DMS153 treated with DMSO at 0.1 percent for 48 hours (cell line): ENCODE results near the gene GPA33.

Experiments
- DNase-seq: peaks from one replicate; lab custom pipeline; 2025; ENCODE audit not compliant: unreplicated experiment; lab: John Stamatoyannopoulos, UW

Gene GPA33, protein sequence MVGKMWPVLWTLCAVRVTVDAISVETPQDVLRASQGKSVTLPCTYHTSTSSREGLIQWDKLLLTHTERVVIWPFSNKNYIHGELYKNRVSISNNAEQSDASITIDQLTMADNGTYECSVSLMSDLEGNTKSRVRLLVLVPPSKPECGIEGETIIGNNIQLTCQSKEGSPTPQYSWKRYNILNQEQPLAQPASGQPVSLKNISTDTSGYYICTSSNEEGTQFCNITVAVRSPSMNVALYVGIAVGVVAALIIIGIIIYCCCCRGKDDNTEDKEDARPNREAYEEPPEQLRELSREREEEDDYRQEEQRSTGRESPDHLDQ

DNA sequence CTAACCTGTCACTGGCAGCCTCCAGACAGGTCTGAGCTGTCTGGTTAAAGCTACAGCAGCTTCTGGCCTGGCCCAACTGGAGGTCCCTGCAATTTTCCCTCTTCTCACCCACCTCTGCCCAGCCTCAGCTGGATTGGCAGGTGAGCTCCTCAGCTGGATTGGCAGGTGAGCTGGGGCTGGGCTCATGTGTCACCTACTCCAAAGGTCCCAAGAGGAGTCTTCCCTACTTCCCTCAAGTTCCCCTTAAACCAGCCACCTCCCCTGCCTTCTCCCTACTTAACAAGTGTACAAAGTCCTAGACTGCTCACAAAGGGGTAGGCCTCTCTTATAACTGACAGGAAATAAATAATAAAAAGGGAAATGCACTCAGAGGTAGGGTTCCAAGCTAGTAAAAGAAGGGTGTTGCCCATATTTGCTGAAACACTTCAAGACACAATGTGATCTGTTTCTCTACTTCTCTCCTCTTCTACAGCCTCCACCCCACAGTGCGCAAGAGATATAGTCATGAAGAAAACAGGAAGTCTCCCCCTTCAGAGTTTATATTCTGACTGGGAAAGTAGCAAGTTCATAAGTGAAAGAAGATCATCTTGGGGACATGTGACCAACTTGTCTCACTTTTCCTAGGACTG is at the start of gene GPA33:
GPA33 (minus strand) TSS at position 64 of the 629 bp plus-strand sequence. CDS start 90 bp downstream, outside the sequence.
- DNase-seq = no peak

DNA sequence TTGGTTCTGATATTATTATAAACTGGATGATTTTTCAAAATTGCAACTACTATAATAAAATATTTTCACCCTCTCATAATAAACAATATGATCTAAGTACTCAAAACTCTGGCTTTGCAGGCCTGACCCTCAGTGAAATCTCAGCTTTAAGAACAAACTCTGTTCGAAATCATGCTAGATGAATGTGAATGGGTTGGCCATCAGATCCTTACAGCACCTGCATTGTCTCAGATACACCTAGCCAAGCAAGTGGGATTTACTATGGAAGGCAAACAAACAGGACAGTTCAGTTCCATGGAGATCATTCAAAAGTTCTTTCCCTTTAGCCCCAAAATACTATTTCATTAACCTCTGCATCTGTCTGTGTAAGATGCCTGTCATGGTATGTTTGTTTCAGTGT is 48.5 kb upstream of the GPA33 start:
- no peak for DNase-seq

DNA sequence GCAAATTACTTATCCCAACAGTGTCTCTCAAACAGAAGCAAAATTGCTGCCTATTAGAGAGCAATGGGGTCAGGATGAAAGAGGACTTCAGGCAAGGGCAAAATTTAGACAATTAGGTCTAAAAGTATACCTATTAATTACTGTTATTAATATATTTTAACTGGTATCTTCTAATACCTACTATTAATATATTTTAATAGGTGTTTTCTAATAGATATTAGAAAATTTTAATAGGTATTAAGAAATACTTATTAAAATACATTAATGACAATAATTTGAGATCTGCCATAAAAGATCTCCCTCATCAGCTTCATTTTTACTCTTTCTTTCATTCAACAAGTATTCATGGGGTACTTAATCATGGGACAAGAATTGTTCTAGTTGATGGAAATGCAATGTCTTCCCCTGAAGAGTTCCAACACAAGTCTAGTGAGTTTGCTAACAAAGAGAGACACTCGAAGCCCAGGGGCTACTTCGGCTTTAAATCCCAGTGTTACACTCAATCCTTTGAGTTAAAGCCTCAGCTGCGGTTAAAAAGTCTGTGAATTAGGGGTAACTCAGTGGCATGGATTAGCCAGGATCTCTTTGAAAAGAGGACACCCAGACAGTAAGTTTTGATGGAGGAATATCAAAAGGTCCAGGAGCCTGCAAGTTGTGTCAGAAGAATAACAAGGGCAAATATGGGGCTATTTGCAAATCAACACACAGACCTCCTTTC is 47.8 kb upstream of the GPA33 start:
- no peak for DNase-seq

DNA sequence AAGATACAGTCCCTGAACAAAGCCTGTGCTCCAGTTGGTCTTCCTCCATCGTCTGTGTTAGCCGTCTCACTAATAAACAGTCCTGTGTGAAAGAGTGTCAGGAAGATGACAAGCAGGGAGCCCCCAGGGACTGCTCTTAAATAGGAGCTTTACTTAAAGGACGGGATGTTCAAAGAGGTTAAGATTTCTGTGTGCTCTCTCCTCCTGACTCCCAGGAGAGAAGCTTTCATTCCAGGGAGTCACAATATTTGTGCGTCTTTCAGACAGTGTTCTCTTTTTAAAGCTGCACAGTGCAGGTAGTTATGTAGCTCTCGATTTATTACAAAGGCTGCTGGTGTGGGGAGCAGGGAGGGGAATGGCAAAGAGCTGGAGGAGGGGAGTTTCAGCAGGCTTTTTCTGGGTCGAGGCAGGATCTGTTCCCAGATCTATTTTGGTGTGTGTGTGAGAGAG is 47.2 kb upstream of the GPA33 start:
- no peak for DNase-seq

DNA sequence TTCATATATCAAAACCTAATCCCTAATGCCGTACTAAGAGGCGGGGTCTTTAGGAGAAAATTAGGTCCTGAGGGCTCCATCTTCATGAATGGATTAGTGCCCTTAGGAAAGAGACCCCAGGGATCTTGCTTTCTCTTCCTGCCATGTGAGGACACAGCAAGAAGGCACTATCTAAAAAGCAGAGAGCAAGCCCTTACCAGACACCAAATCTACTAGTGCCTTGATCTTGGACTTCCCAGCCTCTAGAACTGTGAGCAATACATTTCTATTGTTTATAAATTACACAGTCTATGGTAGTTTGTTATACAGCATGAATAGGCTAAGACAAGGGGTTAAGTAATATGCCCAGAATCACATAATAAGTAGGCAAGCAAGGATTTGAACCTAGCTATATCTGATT is 46.6 kb upstream of the GPA33 start:
- DNase-seq = no peak

DNA sequence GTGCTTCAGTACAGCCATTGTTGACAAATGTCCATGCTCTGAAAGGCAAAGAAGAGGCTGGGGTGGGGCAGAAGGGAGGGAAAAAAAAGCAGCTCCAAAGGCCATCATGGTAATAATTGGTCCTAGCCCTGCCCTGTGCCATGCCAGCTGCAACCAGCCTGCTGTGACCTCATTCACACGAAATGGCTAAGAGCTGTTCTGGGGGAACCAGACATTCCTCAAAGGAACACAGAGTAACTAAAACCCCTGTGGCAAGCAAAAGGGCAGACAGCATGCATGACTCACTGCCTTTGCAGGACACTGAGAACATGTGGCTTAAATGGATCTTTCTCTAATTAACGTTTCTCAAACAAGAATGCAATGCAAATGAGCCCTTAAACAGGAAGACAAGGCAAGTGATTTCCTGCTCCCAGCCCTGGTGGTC is 46.0 kb upstream of the GPA33 start:
- DNase-seq = no peak

DNA sequence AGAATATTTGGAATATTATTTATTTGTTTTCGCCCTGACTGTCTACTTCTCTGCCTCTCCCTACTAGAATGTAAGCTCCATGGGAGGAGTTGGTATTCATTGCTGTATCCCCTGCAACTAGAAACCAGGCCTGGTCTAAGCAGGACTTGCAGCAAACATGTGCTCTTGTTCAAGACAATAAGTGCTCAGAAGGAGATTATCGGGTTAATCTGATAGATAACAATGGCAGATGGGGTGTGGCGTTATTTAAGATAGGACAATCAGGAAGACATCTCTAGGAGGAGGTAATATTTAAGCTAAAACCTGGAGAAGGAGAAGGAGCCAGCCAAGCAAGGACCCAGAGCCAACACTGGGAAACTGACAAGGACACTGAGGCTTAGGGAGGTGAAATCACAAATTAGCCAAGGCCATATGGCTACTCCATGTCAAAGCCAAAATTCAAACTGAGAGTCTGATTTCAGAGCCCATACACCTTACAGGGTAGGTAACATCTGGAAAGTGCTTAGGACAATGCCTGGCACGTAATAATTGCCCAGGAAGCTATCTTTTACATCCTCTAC is 45.2 kb upstream of the GPA33 start:
- DNase-seq = no peak

DNA sequence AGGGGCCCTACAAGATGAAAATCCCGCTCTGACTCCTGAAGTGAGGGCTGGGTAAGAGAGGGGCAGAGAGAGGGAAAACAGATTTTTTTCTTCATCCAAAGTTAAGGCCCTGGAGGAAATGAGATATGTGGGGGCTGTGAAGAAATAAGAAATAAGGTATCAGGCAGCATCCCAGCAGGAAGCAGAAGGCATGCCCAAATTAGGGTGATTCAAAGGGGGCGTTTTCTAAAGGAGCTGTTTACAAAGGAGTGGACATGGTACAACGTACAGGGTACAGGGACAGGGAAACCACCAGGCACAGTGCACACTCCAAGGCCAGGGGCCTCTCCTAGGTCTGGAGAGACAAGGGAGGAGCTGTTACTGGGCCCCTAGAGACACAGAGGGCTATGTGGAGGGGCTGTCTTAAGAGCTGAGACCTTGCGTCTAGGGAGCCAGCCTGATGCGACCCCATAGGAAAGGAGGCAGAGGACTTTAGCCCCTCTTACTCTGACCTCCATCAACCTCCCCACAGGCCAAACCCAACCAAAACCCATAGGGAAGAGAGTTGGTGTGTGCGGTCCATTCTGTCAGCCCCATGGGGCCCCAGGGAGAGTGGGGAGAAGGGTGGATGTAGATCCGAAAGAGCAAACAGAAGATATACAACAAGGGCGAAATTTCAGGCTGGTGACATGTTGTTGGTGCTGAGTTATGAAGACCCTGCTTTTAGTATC is 42.3 kb upstream of the GPA33 start:
- no peak for DNase-seq

DNA sequence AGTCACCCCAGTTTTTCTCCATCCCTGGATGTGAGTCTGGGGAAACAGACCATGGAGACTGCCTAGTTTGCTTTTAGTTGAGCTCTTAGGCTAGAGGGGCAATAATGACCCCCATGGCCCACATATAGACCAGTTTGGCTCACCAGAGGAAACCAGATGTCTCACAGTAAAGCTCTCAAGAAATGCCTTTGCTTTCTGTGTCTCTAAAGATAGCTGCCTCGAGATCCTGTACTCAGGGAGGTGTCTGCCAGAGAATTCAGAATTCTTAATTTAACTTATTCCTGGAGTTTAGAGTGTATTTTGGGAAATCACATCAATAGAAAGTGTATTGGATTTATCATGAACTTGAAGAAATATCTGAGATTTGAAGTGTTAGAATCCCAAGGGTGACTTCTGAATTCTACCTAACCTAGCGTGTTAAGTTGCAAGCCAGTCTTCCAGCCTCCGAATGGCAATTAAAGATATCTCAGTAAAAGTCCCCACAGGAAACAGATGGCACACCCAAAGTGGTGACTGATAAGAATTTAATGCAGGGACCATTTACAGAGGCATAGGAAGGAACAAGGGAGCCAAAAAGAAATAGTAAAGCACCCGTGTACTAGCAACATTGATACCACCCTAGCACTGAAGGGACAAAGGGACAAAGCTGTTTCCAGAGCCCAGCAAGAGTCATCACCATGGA is 40.8 kb upstream of the GPA33 start:
- no peak for DNase-seq

DNA sequence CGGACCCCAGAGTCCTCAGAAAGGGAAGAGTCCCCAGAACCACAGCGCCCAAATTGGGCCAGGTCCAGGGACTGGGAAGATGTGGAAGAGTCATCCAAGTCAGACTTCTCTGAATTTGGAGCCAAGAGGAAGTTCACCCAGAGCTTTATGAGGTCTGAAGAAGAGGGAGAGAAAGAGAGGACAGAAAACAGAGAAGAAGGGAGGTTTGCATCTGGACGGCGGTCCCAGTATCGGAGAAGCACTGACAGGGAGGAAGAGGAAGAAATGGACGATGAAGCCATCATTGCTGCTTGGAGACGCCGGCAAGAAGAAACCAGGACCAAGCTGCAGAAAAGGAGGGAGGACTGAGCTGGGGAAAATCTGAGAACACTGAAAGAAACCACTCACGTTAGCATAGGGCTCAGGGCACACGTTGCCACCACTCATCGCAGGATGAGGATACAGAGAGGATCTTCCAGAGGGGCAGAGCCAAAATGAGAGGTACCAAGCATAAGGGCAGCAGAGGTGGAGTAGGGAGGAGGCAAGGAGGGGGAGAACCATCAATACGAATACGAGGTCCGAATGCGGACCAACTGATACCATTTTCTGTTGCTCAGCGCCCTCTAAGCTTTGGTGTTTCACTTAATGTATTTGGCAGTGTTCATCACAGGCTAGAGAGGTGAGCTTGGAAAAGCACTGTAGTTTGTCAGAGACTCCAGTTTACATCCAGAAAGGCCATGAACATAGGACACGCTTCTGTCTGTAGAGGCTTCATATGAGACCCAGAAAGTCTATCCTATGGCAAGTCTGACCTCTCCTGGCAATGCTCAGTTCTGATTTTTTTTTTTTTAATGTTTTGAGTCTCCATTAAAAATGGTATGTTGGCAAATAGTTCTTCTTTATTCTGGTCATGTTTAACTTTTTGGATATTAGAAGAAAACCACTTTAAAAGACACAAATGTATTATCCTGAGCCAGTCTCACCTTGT is 38.4 kb upstream of the GPA33 start:
- DNase-seq = no peak

DNA sequence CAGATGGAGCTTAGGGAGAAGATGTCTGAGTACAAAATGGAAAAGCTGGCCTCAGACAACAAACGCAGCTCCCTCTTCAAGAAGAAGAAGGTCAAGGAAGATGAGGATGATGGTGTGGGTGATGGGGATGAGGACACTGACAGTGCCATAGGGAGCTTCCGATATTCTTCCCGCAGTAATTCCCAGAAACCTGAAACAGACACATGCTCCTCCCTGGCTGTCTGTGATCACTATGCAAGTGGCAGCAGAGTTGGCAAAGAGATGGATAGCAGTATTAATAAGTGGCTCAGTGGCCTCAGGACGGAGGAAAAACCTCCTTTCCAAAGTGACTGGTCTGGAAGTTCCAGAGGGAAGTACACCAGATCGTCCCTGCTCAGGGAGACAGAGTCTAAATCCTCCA is 37.5 kb upstream of the GPA33 start:
- DNase-seq = no peak

DNA sequence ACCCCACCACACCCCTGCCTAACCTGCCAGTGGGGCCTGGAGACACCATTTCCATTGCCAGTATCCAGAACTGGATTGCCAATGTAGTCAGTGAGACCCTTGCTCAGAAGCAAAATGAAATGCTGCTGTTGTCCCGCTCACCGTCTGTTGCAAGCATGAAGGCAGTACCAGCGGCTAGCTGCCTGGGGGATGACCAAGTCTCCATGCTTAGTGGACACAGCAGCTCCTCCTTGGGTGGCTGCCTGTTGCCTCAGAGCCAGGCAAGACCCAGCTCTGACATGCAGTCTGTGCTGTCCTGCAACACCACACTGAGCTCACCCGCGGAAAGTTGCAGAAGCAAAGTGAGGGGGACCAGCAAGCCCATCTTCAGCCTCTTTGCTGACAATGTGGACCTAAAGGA is 37.1 kb upstream of the GPA33 start:
- DNase-seq = no peak

DNA sequence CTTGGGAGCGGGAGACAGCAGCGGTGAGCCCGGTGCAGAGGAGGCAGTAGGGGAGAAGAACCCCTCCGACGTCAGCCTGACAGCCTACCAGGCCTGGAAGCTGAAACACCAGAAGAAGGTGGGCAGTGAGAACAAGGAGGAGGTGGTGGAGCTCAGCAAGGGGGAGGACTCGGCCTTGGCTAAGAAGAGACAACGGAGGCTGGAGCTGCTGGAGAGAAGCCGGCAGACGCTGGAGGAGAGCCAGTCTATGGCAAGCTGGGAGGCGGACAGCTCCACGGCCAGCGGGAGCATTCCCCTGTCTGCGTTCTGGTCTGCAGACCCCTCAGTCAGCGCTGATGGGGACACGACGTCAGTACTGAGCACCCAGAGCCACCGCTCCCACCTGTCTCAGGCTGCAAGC is 36.6 kb upstream of the GPA33 start:
- DNase-seq = no peak

DNA sequence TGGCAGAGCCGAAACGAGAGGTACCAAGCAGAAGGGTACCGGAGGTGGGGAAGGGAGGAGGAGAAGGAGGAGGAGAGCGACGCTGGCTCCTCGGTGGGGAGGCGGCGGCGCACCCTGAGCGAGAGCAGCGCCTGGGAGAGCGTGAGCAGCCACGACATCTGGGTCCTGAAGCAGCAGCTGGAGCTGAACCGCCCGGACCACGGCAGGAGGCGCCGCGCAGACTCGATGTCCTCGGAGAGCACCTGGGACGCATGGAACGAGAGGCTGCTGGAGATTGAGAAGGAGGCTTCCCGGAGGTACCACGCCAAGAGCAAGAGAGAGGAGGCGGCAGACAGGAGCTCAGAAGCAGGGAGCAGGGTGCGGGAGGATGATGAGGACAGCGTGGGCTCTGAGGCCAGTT is 36.1 kb upstream of the GPA33 start:
- no peak for DNase-seq

DNA sequence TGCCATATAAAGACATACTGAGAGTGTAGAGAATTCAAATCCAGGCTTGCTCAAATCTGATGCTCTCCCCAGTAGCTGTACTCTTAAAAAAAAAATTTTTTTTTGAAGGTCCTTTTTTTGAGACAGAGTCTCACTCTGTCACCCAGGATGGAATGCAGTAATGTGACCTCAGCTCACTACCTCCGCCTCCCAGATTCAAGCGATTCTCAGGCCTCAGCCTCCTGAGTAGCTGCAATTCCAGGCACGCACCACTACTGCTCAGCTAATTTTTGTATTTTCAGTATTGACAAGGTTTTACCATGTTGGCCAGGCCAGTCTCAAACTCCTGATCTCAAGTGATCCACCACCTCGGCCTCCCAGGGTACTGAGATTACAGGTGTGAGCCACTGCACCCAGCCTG is 32.4 kb upstream of the GPA33 start:
- no peak for DNase-seq

DNA sequence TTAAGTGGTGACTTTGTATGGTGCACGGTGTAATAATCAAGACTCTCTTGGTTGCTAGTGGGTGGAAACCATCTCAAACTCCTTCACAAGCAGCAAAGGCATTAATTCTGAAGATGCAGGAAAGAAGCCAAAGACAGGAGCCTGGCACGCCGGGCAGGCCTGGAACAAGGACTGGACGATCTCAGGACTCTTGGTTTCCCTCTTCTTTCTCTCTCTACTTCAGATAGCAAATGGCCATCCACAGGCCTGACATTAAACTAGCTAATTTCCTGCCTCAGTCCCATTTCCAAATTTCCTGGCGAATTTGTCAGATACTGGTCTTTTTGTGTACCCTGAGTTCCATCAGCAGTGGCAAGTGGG is 31.9 kb upstream of the GPA33 start:
- no peak for DNase-seq

DNA sequence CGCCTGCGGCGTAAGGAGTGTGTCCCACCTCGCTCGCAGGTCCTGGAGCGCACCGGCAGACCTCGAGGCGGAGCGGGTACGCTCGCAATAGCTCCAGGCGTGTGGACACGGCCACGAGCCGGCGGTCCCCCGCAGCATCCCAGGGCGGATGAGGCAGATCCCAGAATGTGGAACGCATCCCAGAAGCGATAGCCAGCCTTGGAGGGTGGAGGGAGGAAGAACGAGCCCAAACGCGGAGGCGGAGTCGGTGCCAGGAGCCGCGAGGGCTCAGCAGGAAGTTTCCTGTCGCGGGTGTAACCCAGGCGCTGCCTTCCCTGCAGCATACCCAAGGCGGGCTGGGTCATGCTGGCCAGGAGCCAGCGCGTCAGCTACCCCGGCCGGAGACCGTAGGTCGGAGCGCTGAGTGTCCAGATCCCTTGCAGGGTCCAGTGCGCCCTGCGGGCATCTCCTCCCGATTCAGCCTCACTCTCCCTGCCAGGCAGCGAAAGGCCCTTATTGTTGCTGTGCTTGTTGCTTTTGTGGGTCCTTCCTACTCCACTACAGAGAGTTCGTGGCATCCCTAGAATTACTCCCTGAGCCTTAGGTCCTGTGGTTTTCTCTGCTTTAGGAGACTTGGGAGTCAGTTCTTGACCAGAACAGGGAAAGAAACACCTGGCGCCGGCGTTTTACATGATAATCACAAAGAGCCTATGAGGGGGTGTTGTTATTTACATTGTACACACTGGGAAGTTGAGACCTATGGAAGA is 31.4 kb upstream of the GPA33 start:
- peak; percentile 54 for DNase-seq

DNA sequence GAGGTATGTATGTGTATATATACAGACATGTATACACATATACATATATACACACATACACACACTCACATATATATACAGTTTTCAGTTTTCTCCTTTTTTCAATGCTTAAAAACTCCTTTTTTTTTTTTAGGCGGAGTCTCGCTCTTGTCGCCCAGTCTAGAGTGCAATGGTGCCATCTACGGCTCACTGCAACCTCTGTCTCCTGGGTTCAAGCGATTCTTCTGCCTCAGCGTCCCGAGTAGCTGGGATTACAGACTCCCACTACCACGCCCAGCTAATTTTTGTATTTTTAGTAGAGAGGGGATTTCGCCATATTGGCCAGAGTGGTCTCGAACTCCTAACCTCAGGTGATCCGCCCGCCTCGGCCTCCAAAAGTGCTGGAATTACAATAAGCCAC is 30.7 kb upstream of the GPA33 start:
- no peak for DNase-seq

DNA sequence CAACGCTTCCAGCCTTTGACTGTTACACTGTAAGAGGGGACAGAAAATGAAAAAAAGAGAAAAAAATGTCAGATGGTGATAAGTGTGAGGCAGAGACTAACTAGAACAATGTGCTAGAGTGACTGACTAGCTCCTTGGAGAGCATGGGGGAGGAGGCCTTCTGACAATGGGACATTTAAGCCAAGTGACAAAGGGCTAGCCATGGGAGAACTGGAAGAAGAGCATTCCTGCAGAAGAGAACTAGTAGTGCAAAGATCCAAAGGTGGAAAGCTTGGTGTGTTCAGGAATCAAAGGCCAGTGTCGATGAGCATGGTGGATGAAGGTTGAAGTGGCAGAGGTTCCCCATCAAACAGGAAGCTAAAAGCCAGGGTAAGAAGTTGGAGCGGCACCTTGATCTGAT is 29.5 kb upstream of the GPA33 start:
- no peak for DNase-seq
